ENCODE data around the gene DCAF12L1.

DNA sequence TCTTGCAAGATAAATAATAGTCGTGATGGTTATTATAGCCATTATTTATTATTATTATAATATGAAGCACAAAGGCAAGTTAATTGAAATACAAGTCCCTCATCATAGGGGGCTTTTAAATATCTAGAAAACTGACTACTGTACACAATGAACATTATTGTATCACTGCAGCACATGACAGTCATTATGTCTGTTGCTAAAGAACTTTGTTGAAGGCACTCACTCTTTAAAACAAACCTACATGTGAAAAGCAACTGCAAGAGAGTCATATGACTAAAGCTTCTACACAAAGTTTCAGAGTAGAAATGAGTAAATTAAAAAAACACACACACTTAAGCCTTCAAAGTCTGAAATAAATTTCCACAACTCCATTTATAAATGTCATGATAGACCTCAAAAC lies 23.3 kb upstream of the DCAF12L1 start:
- TF ChIP-seq FOXP2 (optimal IDR thresholded peaks at IDR 0.05; ENCODE audit: control extremely low read depth, extremely low read length, insufficient read depth) (no peak), EZH2 (IDR thresholded peaks at IDR 0.05) (no peak), POLR2AphosphoS5 (IDR thresholded peaks at IDR 0.05; ENCODE audit: borderline replicate concordance, low read depth, low read length) (no peak)
